ENCODE measurements around the gene YAP1.

- TF ChIP-seq POLR2AphosphoS5 (IDR thresholded peaks at IDR 0.05; ENCODE audit: low read depth, low read length) (no peak), FOXP2 (optimal IDR thresholded peaks at IDR 0.05; ENCODE audit: borderline replicate concordance, extremely low read depth, extremely low read length, insufficient read depth) (no peak), TAF1 (IDR thresholded peaks at IDR 0.05; ENCODE audit: borderline replicate concordance, insufficient read depth, low read length) (no peak)
- TF ChIP-seq, protein P1, sequence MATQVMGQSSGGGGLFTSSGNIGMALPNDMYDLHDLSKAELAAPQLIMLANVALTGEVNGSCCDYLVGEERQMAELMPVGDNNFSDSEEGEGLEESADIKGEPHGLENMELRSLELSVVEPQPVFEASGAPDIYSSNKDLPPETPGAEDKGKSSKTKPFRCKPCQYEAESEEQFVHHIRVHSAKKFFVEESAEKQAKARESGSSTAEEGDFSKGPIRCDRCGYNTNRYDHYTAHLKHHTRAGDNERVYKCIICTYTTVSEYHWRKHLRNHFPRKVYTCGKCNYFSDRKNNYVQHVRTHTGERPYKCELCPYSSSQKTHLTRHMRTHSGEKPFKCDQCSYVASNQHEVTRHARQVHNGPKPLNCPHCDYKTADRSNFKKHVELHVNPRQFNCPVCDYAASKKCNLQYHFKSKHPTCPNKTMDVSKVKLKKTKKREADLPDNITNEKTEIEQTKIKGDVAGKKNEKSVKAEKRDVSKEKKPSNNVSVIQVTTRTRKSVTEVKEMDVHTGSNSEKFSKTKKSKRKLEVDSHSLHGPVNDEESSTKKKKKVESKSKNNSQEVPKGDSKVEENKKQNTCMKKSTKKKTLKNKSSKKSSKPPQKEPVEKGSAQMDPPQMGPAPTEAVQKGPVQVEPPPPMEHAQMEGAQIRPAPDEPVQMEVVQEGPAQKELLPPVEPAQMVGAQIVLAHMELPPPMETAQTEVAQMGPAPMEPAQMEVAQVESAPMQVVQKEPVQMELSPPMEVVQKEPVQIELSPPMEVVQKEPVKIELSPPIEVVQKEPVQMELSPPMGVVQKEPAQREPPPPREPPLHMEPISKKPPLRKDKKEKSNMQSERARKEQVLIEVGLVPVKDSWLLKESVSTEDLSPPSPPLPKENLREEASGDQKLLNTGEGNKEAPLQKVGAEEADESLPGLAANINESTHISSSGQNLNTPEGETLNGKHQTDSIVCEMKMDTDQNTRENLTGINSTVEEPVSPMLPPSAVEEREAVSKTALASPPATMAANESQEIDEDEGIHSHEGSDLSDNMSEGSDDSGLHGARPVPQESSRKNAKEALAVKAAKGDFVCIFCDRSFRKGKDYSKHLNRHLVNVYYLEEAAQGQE (IDR thresholded peaks at IDR 0.05; ENCODE audit: insufficient read depth in 1 of 2, low read depth in 2 of 2, low read length in 2 of 2) = no peak
Observed at GRCh38 chr11:102274628-102275027, 164.4 kb downstream of the YAP1 start.
